ENCODE measurements around the gene LMTK2. TPM values are rescaled to one million over a fixed set of nuclear protein-coding genes. Genes with fewer than 3 reads are reported as not detected.

Gene LMTK2
- total and polyA plus RNA-seq, 9 donors = 5.3 to 8.0 (median 7.0) TPM

- H3K27me3 ChIP-seq (ENCODE audit: control insufficient read depth, insufficient read depth, low read length) = no peaks in the 10 kb centered on the region
- H3K27ac ChIP-seq (ENCODE audit: low read length) = no peak overlapping the region
- H3K4me1 ChIP-seq (ENCODE audit: control insufficient read depth, insufficient read depth, low read length) = no peaks in the 10 kb centered on the region
- WGBS (ENCODE audit: insufficient coverage) = 59% methylated on average over 3 of the region's 5 CpGs
- no peak overlapping the region for H3K4me3 ChIP-seq (ENCODE audit: low read length)
- H3K9me3 ChIP-seq (replicated peaks; ENCODE audit: control insufficient read depth, low read depth, low read length) = no peaks in the 10 kb centered on the region
- peaks cover 16% of the 10 kb centered on the region for H3K36me3 ChIP-seq (ENCODE audit: control insufficient read depth, insufficient read depth, low read length)
- DNase-seq = no peak
Measured at GRCh38 chr7:98135984-98136383, 29.3 kb downstream of the LMTK2 start.

- H3K27me3 ChIP-seq (ENCODE audit: control insufficient read depth, insufficient read depth, low read length) = no peaks in the 10 kb centered on the region
- H3K27ac ChIP-seq (ENCODE audit: low read length) = no peak overlapping the region
- 86% methylated on average over 1 of the region's 5 CpGs for WGBS (ENCODE audit: insufficient coverage)
- no peaks in the 10 kb centered on the region for H3K9me3 ChIP-seq (replicated peaks; ENCODE audit: control insufficient read depth, low read depth, low read length)
- H3K4me3 ChIP-seq (ENCODE audit: low read length) = no peak overlapping the region
- DNase-seq = no peak
- no peaks in the 10 kb centered on the region for H3K4me1 ChIP-seq (ENCODE audit: control insufficient read depth, insufficient read depth, low read length)
- H3K36me3 ChIP-seq (ENCODE audit: control insufficient read depth, insufficient read depth, low read length) = peaks cover 16% of the 10 kb centered on the region
Measured at GRCh38 chr7:98136423-98136822, 29.8 kb downstream of the LMTK2 start.

GRCh38 chr7:98137134-98137825, 30.6 kb downstream of the LMTK2 start:
- no peak overlapping the region for H3K4me3 ChIP-seq (ENCODE audit: low read length)
- no peaks in the 10 kb centered on the region for H3K4me1 ChIP-seq (ENCODE audit: control insufficient read depth, insufficient read depth, low read length)

GRCh38 chr7:98137826-98138151, 31.1 kb downstream of the LMTK2 start:
- Histone ChIP-seq H3K4me3 (ENCODE audit: low read length) (no peak overlapping the region), H3K9me3 (replicated peaks; ENCODE audit: control insufficient read depth, low read depth, low read length) (no peaks in the 10 kb centered on the region), H3K4me1 (ENCODE audit: control insufficient read depth, insufficient read depth, low read length) (no peaks in the 10 kb centered on the region), H3K27me3 (ENCODE audit: control insufficient read depth, insufficient read depth, low read length) (no peaks in the 10 kb centered on the region), H3K27ac (ENCODE audit: low read length) (no peak overlapping the region), H3K36me3 (ENCODE audit: control insufficient read depth, insufficient read depth, low read length) (peaks cover 21% of the 10 kb centered on the region)
- 95% methylated on average over 2 of the region's 4 CpGs for WGBS (ENCODE audit: insufficient coverage)
- DNase-seq = peak; percentile 42

More at GRCh38 chr7:98137134-98137825, 30.6 kb downstream of the LMTK2 start:
- no peaks in the 10 kb centered on the region for H3K27me3 ChIP-seq (ENCODE audit: control insufficient read depth, insufficient read depth, low read length)
- H3K27ac ChIP-seq (ENCODE audit: low read length) = no peak overlapping the region
- DNase-seq = no peak
- no peaks in the 10 kb centered on the region for H3K9me3 ChIP-seq (replicated peaks; ENCODE audit: control insufficient read depth, low read depth, low read length)
- H3K36me3 ChIP-seq (ENCODE audit: control insufficient read depth, insufficient read depth, low read length) = peaks cover 20% of the 10 kb centered on the region
- no CpG with 5 or more reads among the region's 4 CpGs for WGBS (ENCODE audit: insufficient coverage)

GRCh38 chr7:98138672-98139071, 32.0 kb downstream of the LMTK2 start:
- Histone ChIP-seq H3K27me3 (ENCODE audit: control insufficient read depth, insufficient read depth, low read length) (no peaks in the 10 kb centered on the region), H3K9me3 (replicated peaks; ENCODE audit: control insufficient read depth, low read depth, low read length) (no peaks in the 10 kb centered on the region), H3K27ac (ENCODE audit: low read length) (no peak overlapping the region), H3K4me3 (ENCODE audit: low read length) (no peak overlapping the region), H3K36me3 (ENCODE audit: control insufficient read depth, insufficient read depth, low read length) (peaks cover 23% of the 10 kb centered on the region), H3K4me1 (ENCODE audit: control insufficient read depth, insufficient read depth, low read length) (no peaks in the 10 kb centered on the region)
- DNase-seq = no peak
- WGBS (ENCODE audit: insufficient coverage) = 93% methylated on average over 3 of the region's 6 CpGs

- no peak overlapping the region for H3K27ac ChIP-seq (ENCODE audit: low read length)
- H3K4me1 ChIP-seq (ENCODE audit: control insufficient read depth, insufficient read depth, low read length) = no peaks in the 10 kb centered on the region
- DNase-seq = no peak
- H3K9me3 ChIP-seq (replicated peaks; ENCODE audit: control insufficient read depth, low read depth, low read length) = no peaks in the 10 kb centered on the region
- no peaks in the 10 kb centered on the region for H3K27me3 ChIP-seq (ENCODE audit: control insufficient read depth, insufficient read depth, low read length)
- 90% methylated on average over 2 of the region's 2 CpGs for WGBS (ENCODE audit: insufficient coverage)
- H3K4me3 ChIP-seq (ENCODE audit: low read length) = no peak overlapping the region
- H3K36me3 ChIP-seq (ENCODE audit: control insufficient read depth, insufficient read depth, low read length) = peaks cover 22% of the 10 kb centered on the region
Measured at GRCh38 chr7:98142658-98143057, 36.0 kb downstream of the LMTK2 start.

- Histone ChIP-seq H3K27me3 (ENCODE audit: control insufficient read depth, insufficient read depth, low read length) (no peaks in the 10 kb centered on the region), H3K4me3 (ENCODE audit: low read length) (no peak overlapping the region), H3K36me3 (ENCODE audit: control insufficient read depth, insufficient read depth, low read length) (peaks cover 14% of the 10 kb centered on the region), H3K4me1 (ENCODE audit: control insufficient read depth, insufficient read depth, low read length) (no peaks in the 10 kb centered on the region), H3K27ac (ENCODE audit: low read length) (no peak overlapping the region), H3K9me3 (replicated peaks; ENCODE audit: control insufficient read depth, low read depth, low read length) (no peaks in the 10 kb centered on the region)
- DNase-seq = no peak
- 85% methylated on average over 4 of the region's 5 CpGs for WGBS (ENCODE audit: insufficient coverage)
Measured at GRCh38 chr7:98148607-98149006, 41.9 kb downstream of the LMTK2 start.

GRCh38 chr7:98149116-98149692, 42.5 kb downstream of the LMTK2 start:
- WGBS (ENCODE audit: insufficient coverage) = 80% methylated on average over 2 of the region's 6 CpGs
- no peak overlapping the region for H3K27ac ChIP-seq (ENCODE audit: low read length)

GRCh38 chr7:98151884-98152283, 45.2 kb downstream of the LMTK2 start:
- Histone ChIP-seq H3K4me3 (ENCODE audit: low read length) (no peak overlapping the region), H3K27me3 (ENCODE audit: control insufficient read depth, insufficient read depth, low read length) (no peaks in the 10 kb centered on the region), H3K4me1 (ENCODE audit: control insufficient read depth, insufficient read depth, low read length) (no peaks in the 10 kb centered on the region), H3K27ac (ENCODE audit: low read length) (no peak overlapping the region), H3K36me3 (ENCODE audit: control insufficient read depth, insufficient read depth, low read length) (peaks cover 25% of the 10 kb centered on the region), H3K9me3 (replicated peaks; ENCODE audit: control insufficient read depth, low read depth, low read length) (no peaks in the 10 kb centered on the region)
- no CpG with 5 or more reads among the region's 5 CpGs for WGBS (ENCODE audit: insufficient coverage)
- no peak for DNase-seq

More at GRCh38 chr7:98149116-98149692, 42.5 kb downstream of the LMTK2 start:
- no peak overlapping the region for H3K4me3 ChIP-seq (ENCODE audit: low read length)
- no peaks in the 10 kb centered on the region for H3K27me3 ChIP-seq (ENCODE audit: control insufficient read depth, insufficient read depth, low read length)
- no peaks in the 10 kb centered on the region for H3K4me1 ChIP-seq (ENCODE audit: control insufficient read depth, insufficient read depth, low read length)
- no peaks in the 10 kb centered on the region for H3K9me3 ChIP-seq (replicated peaks; ENCODE audit: control insufficient read depth, low read depth, low read length)
- no peak for DNase-seq
- peaks cover 14% of the 10 kb centered on the region for H3K36me3 ChIP-seq (ENCODE audit: control insufficient read depth, insufficient read depth, low read length)

GRCh38 chr7:98156700-98157099, 50.0 kb downstream of the LMTK2 start:
- no peak for DNase-seq
- Histone ChIP-seq H3K27me3 (ENCODE audit: control insufficient read depth, insufficient read depth, low read length) (no peaks in the 10 kb centered on the region), H3K4me3 (ENCODE audit: low read length) (no peak overlapping the region), H3K9me3 (replicated peaks; ENCODE audit: control insufficient read depth, low read depth, low read length) (no peaks in the 10 kb centered on the region), H3K27ac (ENCODE audit: low read length) (no peak overlapping the region), H3K36me3 (ENCODE audit: control insufficient read depth, insufficient read depth, low read length) (peaks cover 29% of the 10 kb centered on the region), H3K4me1 (ENCODE audit: control insufficient read depth, insufficient read depth, low read length) (no peaks in the 10 kb centered on the region)
- WGBS (ENCODE audit: insufficient coverage) = 100% methylated on average over 4 of the region's 5 CpGs

All from muscle of leg (tissue), 11 donors.